NCI-H2107 treated with DMSO at 0.1 percent for 48 hours (cell line): ENCODE results near the gene SAMD11.

Source experiments
- DNase-seq: peaks from one replicate; lab custom pipeline; 2025; ENCODE audit not compliant: unreplicated experiment; lab: John Stamatoyannopoulos, UW

The SAMD11 gene

GRCh38 chr1:916173-917075, 7.3 kb upstream of the SAMD11 start:
- no peak for DNase-seq

- DNase-seq: no peak
Observed at GRCh38 chr1:917076-917459, 6.7 kb upstream of the SAMD11 start.

DNA sequence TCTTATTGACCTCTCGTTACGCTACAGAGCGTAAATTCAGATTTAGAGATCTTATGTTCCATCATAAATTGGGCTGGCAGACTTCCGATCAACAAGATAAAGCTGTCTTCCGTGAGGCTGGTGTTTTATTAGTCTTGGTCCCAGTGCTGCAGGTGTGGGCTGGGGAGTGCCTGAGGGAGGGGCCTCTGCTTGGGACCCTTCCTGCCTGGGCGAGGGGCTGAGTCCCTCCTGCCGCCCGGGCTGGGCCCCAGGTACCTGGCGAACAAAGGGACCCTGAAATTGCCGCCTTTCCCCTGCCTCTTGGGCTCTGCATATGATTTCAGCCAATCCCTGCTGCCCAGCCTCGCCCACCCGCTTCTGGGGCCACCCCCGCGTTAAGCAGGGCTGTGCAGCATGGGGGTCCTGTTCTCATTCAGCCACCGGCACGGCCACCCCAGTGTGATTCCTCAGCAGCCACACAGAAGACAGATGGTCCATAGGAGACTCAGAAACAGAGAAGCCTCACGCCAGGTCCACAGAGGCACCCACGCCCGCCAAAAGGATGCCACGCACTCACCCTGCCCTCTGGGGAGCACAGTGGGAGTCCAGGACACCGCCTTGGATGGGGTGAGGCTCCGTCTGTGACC, 6.1 kb upstream of the SAMD11 start:
- DNase-seq: no peak

GRCh38 chr1:918353-918752, 5.4 kb upstream of the SAMD11 start:
- no peak for DNase-seq

DNA sequence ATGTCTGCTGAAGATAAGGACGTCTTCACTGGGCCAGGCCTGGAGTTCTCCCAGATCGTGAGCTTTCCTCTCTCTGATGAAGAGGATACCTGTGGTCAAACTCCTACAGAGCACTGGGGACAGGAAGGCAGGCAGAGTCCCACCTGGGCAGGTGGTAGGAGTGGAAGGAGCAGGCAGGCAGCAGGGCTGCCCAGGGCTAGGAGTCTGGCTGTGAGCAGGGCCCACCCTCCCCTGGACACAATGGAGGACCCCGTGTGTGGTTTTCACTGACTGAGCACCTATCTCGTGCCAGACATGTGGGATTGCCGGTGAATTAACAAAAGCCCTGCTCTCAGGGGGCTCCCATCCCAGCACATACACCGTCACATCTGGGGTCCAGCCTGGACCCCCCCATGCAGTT, 4.9 kb upstream of the SAMD11 start:
- DNase-seq: no peak

- no peak for DNase-seq
Observed at GRCh38 chr1:919271-919872, 4.4 kb upstream of the SAMD11 start.

- no peak for DNase-seq
Observed at GRCh38 chr1:920010-920409, 3.7 kb upstream of the SAMD11 start.

DNA sequence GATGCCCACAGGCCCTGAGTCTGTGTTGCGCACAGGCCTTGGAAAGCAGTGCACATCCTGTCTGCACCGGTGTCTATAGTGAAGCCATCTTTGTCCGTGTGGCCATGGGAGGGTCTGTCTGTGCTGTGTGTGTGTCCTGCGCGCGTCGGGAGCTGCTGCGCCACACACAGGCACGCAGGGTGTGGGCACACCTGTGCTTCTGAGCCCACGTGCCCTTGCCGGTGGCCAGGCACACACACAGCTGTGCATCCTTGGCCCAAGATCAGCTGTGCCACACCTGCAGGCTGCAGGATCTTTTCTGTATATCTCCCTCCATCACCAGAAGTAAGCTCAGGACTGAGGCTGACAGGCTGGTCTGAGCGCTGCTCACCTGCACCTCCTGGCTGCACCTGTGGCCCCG, 3.2 kb upstream of the SAMD11 start:
- no peak for DNase-seq

- no peak for DNase-seq
Observed at GRCh38 chr1:921011-921837, 2.5 kb upstream of the SAMD11 start.

- DNase-seq: no peak
Observed at GRCh38 chr1:923991-924655, 400 bp downstream of the SAMD11 start.

DNA sequence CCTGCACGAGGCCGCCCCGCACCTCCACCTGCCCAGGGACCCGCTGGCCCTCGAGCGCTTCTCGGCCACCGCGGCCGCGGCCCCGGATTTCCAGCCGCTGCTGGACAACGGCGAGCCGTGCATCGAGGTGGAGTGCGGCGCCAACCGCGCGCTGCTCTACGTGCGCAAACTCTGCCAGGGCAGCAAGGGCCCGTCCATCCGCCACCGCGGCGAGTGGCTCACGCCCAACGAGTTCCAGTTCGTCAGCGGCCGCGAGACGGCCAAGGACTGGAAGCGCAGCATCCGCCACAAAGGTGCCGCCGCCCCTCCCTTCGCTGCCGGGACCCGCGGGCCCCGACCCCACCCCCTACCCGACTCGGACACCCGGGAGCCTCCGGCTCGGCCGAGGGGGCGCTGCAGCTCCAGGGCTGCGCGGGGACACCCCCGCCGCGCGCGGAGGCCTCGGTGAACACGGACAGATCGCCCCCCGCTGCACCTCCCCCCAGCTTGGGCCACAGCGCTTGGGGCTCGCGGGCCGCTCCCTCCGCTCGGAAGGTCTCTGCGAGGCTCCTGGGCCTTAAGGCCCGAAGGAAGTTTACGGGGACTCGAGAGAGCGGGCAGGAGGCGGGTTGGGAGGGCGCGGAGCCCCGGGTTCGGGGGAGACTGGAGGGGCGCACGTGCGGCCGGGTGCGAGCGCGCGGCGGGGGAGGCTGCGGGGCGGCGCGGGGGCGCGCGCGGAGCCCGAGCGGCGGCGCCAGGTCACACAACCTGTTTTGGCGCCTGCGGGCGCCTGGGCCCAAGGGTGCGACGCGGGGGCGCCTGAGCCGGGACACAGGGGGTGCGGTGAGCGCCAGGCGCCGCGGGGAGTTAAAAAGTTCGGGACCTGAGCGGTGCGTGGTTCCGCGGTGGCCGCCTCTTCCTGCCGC, 1.2 kb downstream of the SAMD11 start:
- no peak for DNase-seq

DNA sequence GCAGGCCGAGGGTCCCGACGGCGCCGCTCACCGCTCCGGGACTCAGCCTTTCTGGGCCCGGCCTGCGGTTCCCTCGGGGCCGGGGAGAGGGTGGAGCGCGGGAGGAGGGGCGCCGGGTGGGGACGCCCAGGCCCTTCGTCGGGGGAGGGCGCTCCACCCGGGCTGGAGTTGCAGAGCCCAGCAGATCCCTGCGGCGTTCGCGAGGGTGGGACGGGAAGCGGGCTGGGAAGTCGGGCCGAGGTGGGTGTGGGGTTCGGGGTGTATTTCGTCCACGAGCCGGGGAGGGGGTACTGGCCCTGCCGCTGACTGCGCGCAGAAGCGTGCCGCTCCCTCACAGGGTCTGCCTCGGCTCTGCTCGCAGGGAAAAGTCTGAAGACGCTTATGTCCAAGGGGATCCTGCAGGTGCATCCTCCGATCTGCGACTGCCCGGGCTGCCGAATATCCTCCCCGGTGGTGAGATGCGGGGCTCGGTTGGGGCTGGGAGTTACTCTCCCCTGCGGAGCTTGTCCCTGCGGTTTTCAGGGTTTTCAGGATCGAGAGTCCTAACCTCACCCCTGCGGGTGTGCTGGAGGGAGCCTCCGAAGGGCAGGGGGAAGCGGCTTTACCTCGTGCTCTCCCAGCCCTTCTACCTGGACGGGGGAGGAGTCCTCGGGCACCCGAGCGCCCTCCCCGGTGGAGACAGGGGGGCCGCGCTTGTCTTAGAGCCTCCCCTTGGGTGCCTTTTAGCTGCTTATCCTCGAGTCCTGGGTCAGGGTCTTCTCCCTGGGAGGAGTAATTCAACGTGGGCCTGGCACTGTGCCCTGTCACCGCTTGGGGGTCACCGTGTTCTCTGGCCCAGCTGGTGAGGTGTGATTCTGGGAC, 2.1 kb downstream of the SAMD11 start:
- no peak for DNase-seq

DNA sequence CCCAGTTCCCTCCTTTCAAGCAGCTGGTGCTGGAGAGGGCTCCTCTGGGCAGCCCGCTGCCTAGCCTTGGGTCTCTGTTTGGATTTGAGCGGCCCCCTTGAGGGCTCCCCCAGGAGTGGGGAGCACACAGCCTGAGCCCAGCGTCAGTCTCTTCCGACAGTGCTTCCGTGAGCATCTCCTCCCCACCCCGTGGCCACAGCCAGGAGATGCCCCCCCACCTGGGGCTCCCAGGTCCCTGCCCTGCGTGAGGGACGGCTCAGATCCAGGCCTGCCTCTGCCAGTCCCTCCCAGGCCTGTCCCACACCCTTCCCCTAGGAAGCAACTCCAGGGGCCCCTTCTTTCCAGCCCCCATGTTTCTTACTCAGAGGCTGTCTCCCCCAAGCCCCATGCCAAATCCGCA, 3.5 kb downstream of the SAMD11 start:
- no peak for DNase-seq

DNA sequence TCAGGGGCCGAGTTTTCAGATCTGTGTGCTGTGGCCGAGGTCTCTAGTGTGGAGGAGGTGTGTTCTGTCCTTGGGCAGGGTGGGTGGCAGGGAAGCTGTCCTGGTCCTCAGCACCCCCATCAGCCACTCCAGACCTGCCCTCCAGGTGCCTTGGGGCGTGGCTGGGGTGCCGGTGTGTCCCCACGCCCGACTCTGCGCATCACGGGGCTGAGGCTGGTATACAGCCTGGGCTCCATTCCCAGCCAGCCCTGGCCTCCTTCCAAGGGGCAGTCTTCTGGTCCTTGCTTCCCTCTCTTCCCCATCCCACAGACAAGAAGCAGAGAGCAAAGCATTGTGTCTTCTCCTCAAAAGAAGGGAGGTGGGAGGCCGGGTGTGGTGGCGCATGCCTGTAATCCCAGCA, 4.0 kb downstream of the SAMD11 start:
- DNase-seq: no peak

GRCh38 chr1:928825-929661, 5.3 kb downstream of the SAMD11 start:
- DNase-seq: no peak

DNA sequence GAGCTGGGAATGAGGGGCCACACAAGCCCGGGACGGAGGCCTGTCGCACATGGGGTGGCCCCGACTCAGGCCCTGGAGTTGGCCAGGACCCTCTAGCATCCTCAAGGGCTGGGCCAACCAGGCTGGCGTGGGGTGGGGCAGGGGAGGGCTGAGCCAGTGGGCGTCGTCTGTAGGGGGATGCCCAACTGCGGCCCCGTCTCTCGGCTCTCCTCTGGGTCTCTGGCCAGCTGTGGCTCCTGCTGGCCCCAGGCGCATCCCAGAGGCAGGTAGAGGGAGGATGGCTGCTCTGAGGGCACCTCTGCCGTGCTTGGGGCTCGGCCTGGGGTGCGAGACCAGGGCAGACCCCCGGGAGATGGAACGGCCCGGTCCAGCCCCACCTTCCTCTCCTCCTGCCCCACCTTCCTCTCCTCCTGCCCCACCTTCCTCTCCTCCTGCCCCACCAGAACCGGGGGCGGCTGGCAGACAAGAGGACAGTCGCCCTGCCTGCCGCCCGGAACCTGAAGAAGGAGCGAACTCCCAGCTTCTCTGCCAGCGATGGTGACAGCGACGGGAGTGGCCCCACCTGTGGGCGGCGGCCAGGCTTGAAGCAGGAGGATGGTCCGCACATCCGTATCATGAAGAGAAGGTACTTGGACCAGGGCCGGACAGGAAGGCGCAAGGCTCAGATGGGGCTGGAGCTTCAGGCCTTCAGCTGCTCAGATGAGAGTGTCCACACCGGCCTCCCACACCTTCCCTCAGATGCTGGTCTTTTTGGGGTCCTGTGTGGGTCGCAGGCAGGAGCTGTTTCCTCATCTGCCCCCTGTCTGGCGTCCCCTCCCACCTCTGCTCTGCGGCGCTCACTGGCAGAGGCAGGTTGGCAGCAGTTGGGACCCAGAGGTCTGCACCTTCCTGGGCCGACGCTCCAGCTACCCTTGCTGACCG, 6.2 kb downstream of the SAMD11 start:
- no peak for DNase-seq

GRCh38 chr1:930633-931138, 7.0 kb downstream of the SAMD11 start:
- no peak for DNase-seq
